Peyer's patch (tissue), 4 donors: ENCODE measurements around the gene GLTPD2.

Experiments used
- CTCF ChIP-seq, 6 experiments: fragments of 450-650 bp in 4 of 6; fragments of 200-600 bp in 2 of 6; sonication (generic) in 1 of 6; IDR thresholded peaks; one replicate each; pipeline ENCODE4 v1.5.1; 2017 to 2019; ENCODE audit warnings: antibody characterized with exemption in 6 of 6, mild to moderate bottlenecking in 3 of 6, moderate library complexity in 1 of 6
- POLR2A ChIP-seq, 2 donors: fragments of 450-650 bp; IDR thresholded peaks; one replicate each; pipeline ENCODE4 v1.5.1; 2017; ENCODE audit warnings: antibody characterized with exemption in 2 of 2, mild to moderate bottlenecking in 2 of 2, moderate library complexity in 2 of 2

- no peak for TF ChIP-seq POLR2A (IDR thresholded peaks at IDR 0.05)
- TF ChIP-seq CTCF (IDR thresholded peaks at IDR 0.05): no peak
Observed at GRCh38 chr17:4839221-4839620, 50.5 kb downstream of the GLTPD2 start.
